DLD1 (cell line): ENCODE results near the gene APH1B.

Experiments used
- in situ Hi-C: cut with HindIII; loops from 2 replicates; pipeline ENCODE4 v1.10.0; 2017; ENCODE audit warnings: low sequenced_read_pairs

APH1B gene

DNA sequence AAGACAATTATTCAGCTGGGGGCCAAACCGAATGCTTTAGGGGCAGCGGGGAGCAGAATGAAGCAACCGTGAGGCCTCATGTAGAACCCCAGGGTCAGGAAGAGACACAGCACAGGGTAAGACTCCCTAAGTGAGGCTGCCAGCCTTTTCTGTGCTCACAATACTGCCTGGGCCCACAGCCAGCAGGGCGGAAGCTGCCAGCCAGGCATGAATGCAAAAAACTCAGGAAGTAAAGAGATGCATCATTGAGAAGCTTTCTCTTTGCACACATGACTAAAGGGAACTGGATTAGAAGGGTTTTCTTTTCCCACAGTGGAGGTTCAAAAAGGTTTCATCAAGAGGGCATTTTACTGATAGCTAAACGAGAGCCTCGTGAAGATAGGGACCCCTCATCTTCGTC lies 71.0 kb downstream of the APH1B start:
- in situ Hi-C loops, result loop anchor here (5.0 kb wide), 1 partner anchor 44 kb away; no protein-coding TSS in a partner anchor

DNA sequence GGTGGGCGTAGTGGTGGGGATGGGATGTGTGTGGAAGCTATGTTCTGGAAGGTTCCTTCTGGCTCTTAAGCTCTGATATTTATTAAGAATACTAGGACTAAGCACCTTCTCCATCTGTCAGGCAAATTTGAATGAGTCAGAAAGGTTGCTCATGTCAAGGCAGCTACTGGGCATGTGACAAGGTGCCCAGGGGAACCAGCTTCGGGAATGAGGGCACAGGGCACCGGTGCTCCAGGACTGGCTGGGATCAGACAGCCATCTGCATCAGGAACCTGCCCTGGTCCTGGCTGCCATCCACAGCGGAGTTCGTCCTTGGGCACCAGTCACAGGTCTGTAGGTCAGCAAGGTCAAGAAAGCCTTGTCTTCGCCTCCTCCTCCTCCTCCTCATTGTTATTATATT lies 71.8 kb downstream of the APH1B start:
- in situ Hi-C loops, result loop anchor here (5.0 kb wide), 1 partner anchor 43 kb away; no protein-coding TSS in a partner anchor

GRCh38 chr15:63349621-63350020 lies 72.2 kb downstream of the APH1B start:
- in situ Hi-C loops, result loop anchor here (5.0 kb wide), 1 partner anchor 43 kb away; no protein-coding TSS in a partner anchor

GRCh38 chr15:63350178-63350621 lies 72.8 kb downstream of the APH1B start:
- in situ Hi-C loops, result no loop called here

DNA sequence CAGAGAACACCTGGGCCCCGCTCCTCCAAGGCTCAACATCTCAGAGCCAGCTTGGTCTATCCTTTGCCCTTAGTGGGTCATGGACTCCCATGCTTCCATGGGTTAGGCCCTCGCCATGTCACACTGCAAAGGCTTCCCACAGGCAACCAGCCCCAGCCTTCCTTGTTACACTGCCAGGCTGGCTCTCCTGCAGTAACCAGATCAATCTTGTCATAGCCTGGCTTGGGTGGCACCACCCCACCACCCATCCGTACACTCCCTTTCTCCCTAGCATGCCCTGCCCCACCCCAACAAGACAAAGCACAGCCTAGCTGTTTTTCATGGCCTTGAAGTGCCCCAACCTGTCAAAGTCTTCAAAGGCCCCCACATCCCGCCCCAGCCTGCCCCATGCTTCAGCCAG lies 73.8 kb downstream of the APH1B start:
- in situ Hi-C loops, result no loop called here

DNA sequence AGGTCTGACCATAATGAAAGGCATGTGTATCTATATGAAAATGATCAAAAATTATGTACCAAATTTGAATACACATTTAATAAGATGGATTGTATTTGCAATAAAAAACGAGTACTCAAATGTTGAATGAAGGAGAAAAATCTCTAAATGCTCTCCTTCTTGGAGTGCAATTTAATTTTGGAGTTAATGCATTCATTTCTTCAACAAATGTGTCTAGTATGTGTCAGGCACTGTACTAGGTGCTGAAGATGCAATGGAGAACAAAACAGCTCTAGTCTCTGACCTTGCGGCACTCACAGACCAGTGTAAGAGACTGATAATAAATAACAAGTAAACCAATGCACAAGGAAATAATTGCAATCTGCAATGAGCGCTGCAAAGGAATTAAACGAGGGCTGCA lies 75.4 kb downstream of the APH1B start:
- in situ Hi-C loops, result no loop called here

DNA sequence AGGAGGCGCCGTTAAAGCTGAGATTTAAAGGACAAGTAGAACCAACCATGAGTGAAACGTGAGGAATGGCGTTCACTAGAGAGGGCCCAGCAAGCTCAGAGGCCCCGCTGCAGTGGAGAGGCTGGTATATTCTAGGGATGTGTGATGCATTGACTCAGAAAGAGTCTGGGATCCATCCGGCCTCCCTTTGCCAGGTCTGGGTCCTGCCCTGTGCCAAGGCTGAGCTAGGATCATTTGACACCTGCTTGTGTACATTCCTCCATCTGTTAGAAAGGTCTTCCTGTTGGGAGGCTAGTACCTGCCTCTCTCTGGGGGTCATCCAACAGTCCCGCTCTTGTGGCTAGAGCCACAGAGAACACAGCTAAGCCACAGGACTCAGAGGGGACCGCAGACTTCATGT lies 75.9 kb downstream of the APH1B start:
- in situ Hi-C loops, result no loop called here

DNA sequence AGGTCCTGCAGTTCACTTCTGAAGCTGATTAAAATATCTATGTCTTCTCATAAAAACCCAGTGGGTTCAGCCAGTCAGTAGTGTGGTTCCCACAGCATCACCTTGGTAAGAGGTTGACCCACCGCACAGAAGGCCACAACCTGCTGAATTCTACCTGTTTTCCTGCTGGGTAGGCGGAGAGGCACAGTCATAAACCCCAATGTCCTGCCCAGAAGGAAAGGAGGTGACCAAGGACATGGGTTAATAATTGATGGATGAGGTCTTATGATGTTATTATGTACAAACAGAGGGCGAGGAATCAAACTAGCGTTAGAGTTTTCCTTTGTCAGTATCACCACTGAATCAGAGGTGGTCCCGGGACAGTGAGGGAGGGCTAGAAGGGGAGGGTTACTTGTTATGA lies 76.5 kb downstream of the APH1B start:
- in situ Hi-C loops, result no loop called here

DNA sequence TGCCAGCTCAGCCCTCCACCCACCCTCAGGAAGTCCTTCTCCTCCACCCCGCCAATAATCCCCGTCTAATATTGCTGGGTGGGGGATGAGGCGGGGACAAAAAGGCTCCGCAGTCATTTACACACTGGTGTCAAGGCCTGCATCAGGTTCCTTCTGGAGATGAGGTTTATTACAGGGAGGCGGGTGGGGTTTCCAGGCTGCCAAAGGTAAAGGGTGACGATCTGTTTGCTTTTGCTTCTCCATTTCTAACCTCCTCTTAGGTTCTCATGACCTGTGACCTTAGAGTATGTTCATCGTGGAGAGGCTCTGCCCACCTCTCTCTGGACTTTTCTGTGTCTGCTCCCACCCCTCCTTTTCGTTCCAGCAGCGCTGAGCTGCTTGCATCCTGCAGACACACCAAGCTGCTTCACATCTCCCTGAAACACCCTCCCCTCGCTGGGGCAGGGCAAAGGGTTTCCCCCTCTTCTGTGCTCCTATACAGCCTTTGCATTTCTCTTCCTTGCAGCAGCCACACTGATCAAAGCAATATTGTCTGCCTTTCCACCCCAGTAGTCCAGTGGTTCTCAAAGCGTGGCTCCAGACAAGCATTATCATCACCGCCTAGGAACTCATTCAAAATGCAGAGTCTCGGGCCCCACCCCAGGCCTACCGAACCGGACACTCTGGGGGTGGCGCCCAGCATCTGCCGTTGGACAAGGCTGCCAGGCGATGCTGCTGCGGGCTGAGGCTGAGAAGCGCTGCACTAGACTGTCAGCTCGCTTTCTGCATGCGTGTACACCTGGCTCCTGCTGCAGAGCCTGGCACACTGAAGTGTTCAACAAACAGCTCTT lies 77.6 kb downstream of the APH1B start:
- in situ Hi-C loops, result no loop called here

DNA sequence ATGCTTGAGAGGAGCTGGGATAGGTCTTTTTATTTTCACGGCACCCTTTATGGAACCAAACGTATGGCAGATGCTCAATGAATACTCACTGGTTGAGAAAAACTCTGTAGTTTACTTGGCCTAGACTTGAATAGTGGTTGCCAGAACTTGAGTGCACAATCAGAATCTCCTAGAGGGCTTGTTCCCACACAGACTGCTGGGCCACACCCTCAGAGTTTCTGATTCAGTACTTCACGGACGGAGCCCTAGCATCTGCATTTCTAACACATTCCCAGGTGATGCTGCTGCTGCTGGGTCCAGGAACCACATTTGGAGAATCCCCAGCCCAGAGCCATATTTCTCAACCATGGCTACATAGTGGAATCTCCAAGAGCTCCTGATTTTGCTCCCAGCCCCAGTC lies 79.7 kb downstream of the APH1B start:
- in situ Hi-C loops, result no loop called here

GRCh38 chr15:63357731-63358130 lies 80.3 kb downstream of the APH1B start:
- in situ Hi-C loops, result no loop called here

- in situ Hi-C loops, result no loop called here
Measured at GRCh38 chr15:63358241-63359029, 81.0 kb downstream of the APH1B start.
